ENCODE measurements around the gene PEX6.
"Not testable (repeated sequence)": the region's sequence is repeated elsewhere in the genome, so short reads cannot be mapped to it uniquely, and the experiment has no call there.

PEX6 gene

DNA sequence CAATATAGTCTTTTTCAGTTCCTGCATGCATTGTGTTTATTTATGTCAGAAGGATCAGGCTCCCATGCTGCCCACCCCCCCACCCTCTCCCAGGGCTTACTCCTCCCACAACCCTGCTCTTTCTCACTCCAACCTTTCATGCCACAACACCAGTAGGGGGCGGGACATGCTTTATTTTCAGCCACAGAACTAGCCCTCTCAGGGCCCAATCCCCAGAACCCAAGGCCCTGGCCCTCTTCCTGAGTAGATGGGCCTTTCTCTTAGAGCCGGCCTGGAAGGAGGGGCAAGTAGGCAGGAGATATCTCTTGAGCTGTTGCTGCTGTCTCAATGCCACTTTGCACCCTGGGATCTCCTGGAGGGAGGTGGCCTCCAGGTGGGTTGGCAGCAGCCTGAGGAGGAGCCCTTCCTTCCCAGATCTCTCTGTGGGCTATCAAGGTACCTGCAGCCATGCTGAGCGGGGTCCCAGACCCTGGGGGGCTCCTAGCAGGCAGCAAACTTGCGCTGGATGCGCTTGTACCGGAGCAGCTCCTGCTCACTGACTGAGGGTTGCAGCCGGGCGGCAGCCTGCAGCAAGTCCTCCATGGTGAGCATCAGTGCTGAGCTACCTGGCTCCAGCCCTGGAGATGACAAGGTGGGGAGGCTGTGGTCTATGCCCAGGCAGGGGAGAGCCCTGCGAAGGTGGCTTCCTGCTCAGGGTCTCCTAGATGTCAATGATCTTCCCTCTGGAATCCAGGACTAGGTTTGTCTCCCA lies 15.0 kb downstream of the PEX6 start:
- peak; percentile 48 for DNase-seq

DNA sequence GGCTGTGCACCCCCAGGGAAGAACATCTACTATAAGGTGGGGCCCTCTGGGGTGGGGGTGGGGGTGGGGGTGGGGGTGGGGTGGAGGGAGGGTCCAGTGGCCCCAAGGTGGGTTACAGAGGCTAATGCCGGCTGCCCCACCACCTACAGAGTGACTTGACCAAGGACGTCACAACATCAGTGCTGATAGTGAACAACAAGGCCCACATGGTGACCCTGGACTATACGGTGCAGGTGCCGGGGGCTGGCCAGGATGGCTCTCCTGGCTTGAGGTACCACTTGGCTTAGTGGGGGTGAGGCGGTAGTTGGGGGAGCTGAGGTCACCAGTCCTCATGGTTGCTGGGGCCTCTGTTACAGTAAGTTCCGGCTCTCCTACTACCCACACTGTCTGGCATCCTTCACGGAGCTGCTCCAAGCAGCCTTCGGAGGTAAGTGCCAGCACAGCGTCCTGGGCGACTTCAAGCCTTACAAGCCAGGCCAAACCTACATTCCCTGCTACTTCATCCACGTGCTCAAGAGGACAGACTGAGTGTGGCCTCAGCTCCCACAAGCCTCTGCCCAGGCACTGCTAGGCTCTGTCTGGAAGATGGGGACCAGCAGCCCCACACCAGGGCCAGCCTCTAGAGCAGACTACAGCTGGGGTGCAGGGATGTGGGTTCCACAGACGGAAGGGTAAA lies 15.7 kb downstream of the PEX6 start:
- DNase-seq: no peak

DNA sequence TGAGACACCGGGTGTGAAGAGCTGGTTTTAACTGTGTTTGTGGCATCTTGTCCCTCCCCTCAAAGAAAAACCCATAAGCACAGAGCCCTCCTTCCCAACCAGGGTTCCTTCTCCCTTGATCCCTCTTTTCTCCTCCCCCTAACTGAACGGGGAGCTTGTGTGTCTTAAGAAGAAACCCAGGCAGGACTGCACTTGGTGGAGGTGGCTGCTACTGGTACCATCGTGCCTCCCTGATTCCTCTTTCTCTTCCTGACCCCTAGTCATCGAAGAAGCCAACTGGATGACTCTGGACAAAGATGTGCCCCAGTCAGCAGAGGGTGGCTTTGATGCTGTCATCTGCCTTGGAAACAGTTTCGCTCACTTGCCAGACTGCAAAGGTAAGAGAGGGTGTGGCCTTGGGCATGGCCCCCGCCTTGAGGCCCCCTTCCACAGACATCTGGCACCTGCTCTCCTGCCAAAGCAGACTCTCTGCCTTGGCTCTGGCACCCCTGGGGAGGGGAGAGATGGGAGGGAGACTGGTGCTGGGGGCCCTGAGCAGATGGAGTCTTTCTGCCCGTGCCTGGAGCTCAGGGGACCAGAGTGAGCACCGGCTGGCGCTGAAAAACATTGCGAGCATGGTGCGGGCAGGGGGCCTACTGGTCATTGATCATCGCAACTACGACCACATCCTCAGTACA lies 16.3 kb downstream of the PEX6 start:
- no peak for DNase-seq

- no peak for DNase-seq
Measured at GRCh38 chr6:42962096-42962495, 16.9 kb downstream of the PEX6 start.

GRCh38 chr6:42961020-42961470 lies 17.9 kb downstream of the PEX6 start:
- DNase-seq: no peak

DNA sequence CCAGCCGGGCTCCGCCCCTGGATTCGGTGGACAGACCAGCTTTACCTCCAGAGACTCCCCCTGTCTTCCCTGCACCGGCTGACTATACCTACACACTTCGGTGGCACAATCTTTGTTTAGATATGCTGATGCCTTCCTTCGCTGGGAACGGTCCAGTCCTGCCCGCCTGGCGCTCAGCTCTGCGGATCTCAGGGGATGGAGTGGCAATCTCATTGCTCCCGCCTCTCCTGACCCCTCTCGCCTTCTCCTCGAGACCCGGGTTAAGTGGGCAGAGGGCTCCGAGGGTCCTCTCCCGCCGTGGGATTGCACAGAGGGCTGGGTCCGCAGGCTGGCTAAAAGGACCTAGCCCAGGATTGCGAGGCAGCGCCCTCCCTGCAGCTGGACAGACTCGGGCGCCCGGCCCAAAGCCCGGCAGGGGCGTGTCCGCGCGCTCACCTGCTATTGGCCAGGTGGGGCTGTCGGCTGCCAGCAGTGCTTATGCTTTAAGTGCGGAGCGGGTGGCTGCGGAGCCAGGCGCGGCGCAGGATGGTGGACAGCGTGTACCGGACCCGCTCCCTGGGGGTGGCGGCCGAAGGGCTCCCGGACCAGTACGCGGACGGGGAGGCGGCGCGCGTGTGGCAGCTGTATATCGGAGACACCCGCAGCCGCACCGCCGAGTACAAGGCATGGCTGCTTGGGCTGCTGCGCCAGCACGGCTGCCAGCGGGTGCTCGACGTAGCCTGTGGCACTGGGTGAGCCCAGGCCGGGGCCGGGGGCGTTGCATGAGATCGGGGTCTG lies 18.6 kb downstream of the PEX6 start, which contains the start of gene GNMT:
Gene GNMT (plus strand): TSS at position 512 of the 777 bp plus-strand sequence. CDS start 14 bp downstream, at position 526.
- DNase-seq: peak; percentile 20

- no peak for DNase-seq
Measured at GRCh38 chr6:42959917-42960242, 19.1 kb downstream of the PEX6 start.

DNA sequence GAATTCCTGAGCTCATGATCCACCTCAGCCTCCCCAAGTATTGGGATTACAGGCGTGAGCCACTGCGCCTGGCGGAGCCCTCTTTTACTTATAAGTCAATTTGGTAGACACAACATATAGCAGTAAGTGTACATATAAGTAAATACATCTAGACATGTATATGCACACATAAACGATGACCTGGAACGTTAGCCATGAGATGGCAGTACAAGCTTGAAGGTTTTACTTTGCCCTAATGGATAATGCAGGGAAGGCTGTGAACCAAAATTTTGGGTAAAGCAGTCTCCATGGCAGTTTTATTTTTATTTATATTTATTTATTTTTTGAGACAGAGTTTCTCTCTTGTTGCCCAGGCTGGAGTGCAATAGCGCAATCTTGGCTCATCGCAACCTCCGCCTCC lies 20.9 kb downstream of the PEX6 start:
- DNase-seq: no peak

DNA sequence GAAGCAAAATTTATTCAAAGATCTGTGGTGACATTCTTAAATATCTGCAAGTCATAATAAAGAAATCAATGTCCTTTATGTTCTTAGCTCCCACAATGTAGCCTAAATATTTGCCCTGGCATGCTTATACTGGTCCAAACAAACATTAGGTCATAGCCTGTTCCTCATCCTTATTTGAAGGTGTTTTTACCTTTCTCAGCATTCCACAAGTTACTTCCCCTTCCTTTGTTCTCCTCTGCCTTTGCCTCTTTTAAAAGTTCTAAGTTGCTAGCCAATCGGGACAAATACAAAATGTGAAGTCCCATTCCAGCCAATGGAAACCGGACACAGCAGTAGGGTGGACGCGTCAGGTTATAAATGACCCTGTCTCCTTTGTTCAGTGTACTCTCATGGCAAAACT lies 24.6 kb downstream of the PEX6 start:
- not testable (repeated sequence) for DNase-seq

GRCh38 chr6:42952389-42952788 lies 26.6 kb downstream of the PEX6 start:
- DNase-seq: no peak

DNA sequence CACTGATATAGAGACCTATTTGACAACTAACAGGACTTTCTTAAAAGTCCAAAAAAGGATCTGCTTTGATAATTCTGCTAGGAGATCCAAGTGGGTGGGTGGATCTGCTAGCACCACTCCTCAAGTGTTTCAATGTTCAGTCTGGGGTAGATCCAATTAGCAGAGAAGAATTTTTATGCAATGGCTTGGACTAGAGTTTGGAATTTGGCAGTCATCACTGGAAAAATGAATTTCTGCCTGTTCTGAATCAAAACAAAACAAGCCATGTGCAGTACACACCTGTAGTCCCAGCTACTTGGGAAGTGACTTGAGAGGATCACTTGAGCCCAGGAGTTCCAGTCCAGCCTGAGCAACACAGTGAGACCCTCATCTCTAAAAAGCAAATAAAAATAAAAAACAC lies 31.0 kb downstream of the PEX6 start:
- no peak for DNase-seq

DNA sequence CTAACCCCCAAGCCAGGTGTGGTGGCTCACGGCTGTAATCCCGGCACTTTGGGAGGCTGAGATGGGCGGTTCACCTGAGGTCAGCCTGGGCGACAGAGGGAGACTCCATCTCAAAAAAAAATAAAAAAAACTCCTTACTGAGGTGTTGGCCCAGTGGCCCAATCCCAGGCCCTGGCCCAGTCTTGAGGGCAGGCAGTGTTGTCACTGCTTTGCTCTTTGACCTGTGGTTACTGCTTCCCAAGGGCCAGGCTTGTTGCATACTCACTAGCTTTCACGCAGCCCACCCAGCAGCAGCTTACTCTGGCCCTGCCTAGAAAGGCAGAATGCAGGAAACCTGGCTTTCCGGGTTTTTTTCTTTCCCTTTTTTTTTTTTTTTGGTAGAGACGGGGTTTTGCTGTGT lies 36.5 kb downstream of the PEX6 start:
- no peak for DNase-seq

DNA sequence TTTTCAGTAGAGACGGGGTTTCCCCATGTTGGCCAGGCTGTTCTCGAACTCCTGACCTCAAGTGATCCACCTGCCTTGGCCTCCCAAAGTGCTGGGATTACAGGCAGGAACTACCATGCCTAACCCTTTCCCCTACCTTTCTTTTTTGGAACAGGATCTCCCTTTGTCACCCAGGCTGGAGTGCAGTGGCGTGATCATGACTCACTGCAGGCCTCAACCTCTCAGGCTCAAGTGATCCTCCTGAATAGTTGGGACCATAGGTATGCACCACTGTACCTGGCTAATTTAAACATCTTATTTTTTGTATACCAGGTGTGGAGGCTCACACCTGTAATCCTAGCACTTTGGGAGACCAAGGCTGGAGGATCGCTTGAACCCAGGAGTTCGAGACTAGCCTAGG lies 37.6 kb downstream of the PEX6 start:
- not testable (repeated sequence) for DNase-seq

DNA sequence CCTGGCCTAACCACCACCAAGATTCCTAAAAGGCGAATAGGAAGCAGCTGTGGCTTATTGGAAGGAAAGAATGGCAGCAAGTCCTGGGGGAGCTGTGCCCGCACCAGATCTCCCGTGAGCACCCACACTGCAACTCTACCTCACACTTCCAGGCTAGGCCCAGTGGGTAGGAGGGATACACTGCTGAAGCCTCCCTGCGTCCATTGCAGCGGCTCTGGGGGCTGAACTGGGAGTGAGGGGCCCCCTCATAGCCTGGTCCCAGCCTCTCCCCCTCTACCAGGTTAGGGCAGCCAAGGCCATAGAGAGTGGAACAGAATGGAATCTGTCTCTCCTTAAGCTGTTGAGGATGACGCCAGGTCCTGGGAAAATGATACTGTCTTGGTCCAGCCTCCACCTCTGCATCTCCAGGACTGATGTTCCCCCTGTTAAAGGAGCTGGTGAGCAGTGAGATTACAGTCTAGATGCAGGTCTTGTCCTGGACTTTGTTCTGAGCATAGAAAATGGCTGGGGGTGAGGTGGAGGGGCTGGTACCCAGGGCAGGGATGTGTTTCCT lies 38.4 kb downstream of the PEX6 start:
- no peak for DNase-seq

DNA sequence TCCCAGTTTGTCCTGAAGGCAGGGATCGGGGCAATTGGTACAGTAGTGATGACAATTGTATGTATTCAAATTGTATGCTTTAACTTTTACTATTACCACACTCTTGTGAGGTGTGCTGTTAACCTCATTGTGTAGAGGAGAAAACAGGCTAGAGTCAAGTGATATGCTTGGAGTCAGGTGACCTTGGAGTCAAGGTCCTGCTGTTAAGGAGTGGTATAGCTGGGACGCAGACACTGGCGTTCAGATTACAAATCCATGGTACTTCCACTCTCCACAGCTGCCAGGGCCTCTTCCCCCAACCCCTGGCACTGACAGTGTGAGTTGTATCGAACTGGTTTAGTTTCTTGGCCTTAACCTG lies 39.2 kb downstream of the PEX6 start:
- no peak for DNase-seq

DNA sequence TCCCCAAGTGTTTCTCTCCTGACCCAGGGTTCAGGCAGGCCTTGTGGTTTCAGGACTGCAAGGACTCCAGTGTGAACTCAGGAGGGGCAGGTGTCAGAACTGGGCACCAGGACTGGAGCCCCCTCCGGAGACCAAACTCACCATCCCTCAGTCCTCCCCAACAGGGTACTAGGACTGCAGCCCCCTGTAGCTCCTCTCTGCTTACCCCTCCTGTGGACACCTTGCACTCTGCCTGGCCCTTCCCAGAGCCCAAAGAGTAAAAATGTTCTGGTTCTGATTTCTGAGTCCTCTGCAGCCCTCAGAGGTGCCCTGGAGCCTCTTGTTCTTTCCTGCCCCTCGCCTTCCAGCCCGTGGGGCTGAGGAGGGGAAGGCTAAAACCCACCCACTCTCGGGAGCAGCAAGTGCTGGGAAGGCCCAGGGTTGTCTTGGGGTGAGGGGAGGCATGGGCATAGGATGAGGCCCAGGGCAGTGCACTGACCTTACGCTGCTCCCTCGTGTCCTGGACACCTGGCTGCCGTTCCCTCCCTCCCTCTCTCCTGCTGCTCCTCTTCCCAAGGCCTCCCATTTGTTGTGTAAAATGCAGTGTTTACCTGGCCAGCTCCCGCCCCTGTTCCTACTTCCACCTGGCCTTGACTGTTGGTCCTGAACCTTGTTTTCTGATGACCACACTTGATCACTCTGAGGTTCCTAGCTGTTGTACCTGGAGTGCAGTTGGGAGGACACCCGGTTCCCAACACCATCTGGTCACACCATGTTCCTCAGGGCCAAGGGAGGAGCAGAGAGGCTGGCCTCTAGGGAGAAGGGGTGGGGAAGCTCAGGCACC lies 39.8 kb downstream of the PEX6 start:
- no peak for DNase-seq

DNA sequence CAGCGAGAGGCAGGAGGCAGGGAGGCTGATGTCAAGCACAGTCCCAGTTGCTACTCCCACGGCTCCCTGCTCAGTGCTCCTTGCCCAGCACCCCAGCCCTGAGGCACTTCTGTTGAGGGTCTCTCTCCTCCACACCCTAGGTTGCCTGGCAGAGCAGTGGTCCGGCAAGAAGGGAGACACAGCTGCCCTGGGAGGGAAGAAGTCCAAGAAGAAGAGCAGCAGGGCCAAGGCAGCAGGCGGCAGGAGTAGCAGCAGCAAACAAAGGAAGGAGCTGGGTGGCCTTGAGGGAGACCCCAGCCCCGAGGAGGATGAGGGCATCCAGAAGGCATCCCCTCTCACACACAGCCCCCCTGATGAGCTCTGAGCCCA lies 40.6 kb downstream of the PEX6 start:
- DNase-seq: no peak

- DNase-seq: no peak
Measured at GRCh38 chr6:42937548-42938427, 41.2 kb downstream of the PEX6 start.

DNA sequence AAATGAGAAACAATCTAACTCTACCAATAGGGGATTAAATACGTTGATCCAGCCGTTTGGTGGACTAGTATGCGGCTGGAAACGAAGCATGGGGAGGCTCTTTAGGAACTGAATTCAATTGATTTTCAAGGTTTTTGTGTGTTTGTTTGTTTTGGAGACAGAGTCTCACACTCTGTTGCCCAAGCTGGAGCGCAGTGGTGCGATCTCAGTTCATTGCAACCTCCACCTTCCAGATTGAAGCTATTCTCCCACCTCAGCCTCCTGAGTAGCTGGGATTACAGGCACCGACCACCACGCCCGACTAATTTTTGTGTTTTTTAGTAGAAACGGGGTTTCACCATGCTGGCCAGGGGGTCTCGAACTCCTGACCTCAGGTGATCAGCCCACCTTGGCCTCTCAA lies 42.6 kb downstream of the PEX6 start:
- no peak for DNase-seq

- DNase-seq: no peak
Measured at GRCh38 chr6:42935322-42935721, 43.7 kb downstream of the PEX6 start.

DNA sequence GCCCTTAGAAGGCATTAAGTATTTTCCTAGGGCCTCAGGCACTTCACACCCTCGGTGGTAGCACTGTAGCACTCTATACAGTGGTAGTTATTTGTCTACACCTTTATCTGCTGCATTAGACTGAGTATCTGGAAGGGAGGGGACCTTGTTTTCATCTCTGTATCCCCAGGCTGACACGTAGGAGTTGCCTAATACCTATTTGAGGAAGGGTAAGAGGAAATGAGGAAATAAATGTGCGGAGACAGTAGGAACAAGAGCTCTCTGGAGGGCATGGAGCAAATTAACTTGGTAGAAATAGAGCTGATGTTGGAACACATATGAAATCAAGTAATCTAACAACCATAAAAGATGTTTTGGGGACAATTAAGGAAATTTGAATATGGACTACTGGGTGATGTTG lies 45.8 kb downstream of the PEX6 start:
- DNase-seq: no peak

Data from CD4-positive, alpha-beta T cell treated with Interleukin-21 for 1 hour (primary cell).